ENCODE data around the gene TEKTIP1.

TEKTIP1 gene

GRCh38 chr19:3535235-3535535, 3.8 kb upstream of the TEKTIP1 start:
- TF ChIP-seq CTCF (IDR thresholded peaks at IDR 0.05), result no peak

GRCh38 chr19:3535563-3535965, 3.4 kb upstream of the TEKTIP1 start:
- TF ChIP-seq CTCF (IDR thresholded peaks at IDR 0.05), result no peak

- TF ChIP-seq CTCF (IDR thresholded peaks at IDR 0.05), result no peak
These were observed 3.0 kb upstream of the TEKTIP1 start for GRCh38 chr19:3535981-3536380.

- TF ChIP-seq CTCF (IDR thresholded peaks at IDR 0.05), result no peak
These were observed 2.4 kb upstream of the TEKTIP1 start for GRCh38 chr19:3536429-3537100.

- TF ChIP-seq CTCF (IDR thresholded peaks at IDR 0.05), result no peak
These were observed 1.9 kb upstream of the TEKTIP1 start for GRCh38 chr19:3537101-3537437.

- no peak for TF ChIP-seq CTCF (IDR thresholded peaks at IDR 0.05)
These were observed 1.3 kb upstream of the TEKTIP1 start for GRCh38 chr19:3537438-3538240.

- no peak for TF ChIP-seq CTCF (IDR thresholded peaks at IDR 0.05)
These were observed 580 bp upstream of the TEKTIP1 start for GRCh38 chr19:3538258-3538929.
